Measurements from ENCODE around the gene CNN2. TPM values are rescaled to one million over a fixed set of nuclear protein-coding genes. Genes with fewer than 3 reads are reported as not detected.

Gene CNN2
- total and polyA plus RNA-seq, 2 of the 8 experiments (the other 6 are each of a cell fraction or from before 2014, with no cell fraction given): 189 to 551 TPM

DNA sequence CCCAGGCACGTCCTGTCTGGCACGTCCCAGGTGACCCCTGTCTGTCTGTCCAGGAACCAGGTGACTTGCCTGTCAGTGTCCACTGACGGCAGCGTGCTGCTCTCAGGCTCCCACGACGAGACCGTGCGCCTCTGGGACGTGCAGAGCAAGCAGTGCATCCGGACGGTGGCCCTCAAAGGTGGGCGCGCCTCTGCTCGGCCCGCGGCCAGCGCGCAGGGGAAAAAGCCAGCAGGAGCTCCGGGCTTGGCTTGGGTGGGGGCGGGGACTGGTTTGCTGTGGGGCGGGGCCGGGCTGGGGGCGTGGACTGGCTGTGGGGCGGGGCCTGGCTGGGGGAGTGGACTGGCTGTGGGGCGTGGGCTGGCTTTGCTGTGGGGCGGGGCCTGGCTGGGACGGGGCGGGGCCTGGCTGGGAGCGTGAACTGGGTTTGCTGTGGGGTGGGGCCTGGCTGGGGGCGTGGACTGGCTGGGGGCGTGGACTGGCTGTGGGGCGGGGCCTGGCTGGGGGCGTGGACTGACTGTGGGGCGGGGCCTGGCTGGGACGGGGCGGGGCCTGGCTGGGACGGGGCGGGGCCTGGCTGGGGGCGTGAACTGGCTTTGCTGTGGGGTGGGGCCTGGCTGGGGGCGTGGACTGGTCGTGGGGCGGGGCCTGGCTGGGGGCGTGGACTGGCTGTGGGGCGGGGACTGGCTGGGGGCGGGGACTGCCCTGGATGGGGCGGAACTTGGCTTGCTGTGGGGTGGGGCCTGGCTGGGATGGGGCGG lies 35.1 kb upstream of the CNN2 start:
- Histone ChIP-seq H3K27me3 (replicated peaks in 1 of 4; ENCODE audit: control insufficient read depth in 3 of 4, extremely low read depth in 1 of 4, insufficient read depth in 3 of 4, low read length in 3 of 4) (no peaks in the 10 kb centered on the region), H3K4ac (replicated peaks; ENCODE audit: insufficient read length, low read depth, low read length) (no peak overlapping the region), H3K23ac (ENCODE audit: insufficient read length) (no peak overlapping the region), H3K23me2 (ENCODE audit: low read depth, low read length) (peaks cover 2% of the 10 kb centered on the region; the same call in 1 of the 2 replicates), H4K91ac (replicated peaks; ENCODE audit: insufficient read length, low read length) (no peak overlapping the region), H3K36me3 (ENCODE audit: control insufficient read depth in 2 of 4, insufficient read depth in 4 of 4, low read length in 3 of 4) (peaks cover 4 to 38% (median 18%) of the 10 kb centered on the region in 4 experiments; a peak in 6 of 8 replicates), H3K79me2 (ENCODE audit: control insufficient read depth in 1 of 2, insufficient read depth in 2 of 2, low read length in 2 of 2) (0 out of 4 replicates have a peak, but pooled peaks cover 0 to 2% of the 10 kb centered on the region in 2 experiments), H2BK12ac (ENCODE audit: low read depth, low read length) (no peak overlapping the region), H3K9ac (replicated peaks in 1 of 4; ENCODE audit: extremely low read depth in 1 of 4, low read depth in 3 of 4, low read length in 3 of 4) (no peak overlapping the region), H3K4me3 (ENCODE audit: extremely low read depth in 1 of 4, insufficient read depth in 2 of 4, low read depth in 3 of 4, low read length in 4 of 4) (no peak overlapping the region), H3K9me3 (ENCODE audit: insufficient read depth in 2 of 2, low read depth in 1 of 2, low read length in 1 of 2) (no peaks in the 10 kb centered on the region), H2BK120ac (replicated peaks; ENCODE audit: low read depth, low read length) (no peak overlapping the region), H3K27ac (ENCODE audit: low read depth, low read length) (no peak overlapping the region), H3K18ac (ENCODE audit: extremely low read depth, low read length) (no peak overlapping the region), H3K14ac (ENCODE audit: insufficient read length) (no peak overlapping the region), H4K5ac (ENCODE audit: insufficient read length, low read depth, low read length) (no peak overlapping the region), H2AFZ (ENCODE audit: low read length) (no peak overlapping the region), H3K56ac (replicated peaks; ENCODE audit: insufficient read length, low read depth, low read length) (no peak overlapping the region), H2BK20ac (ENCODE audit: low read length) (no peak overlapping the region), H4K20me1 (replicated peaks in 1 of 2; ENCODE audit: control insufficient read depth in 1 of 2, insufficient read depth in 2 of 2, low read length in 2 of 2) (peaks cover 9 to 23% of the 10 kb centered on the region in 2 experiments), H3K4me1 (replicated peaks in 1 of 4; ENCODE audit: control insufficient read depth in 3 of 4, insufficient read depth in 4 of 4, low read length in 3 of 4) (peaks cover 0 to 6% (median 4%) of the 10 kb centered on the region in 4 experiments; a peak in 3 of 7 replicates), H3K79me1 (ENCODE audit: low read depth, low read length) (no peaks in the 10 kb centered on the region; the same call in 1 of the 2 replicates), H2BK15ac (ENCODE audit: low read length) (no peak overlapping the region), H2BK5ac (ENCODE audit: low read depth, low read length) (no peak overlapping the region), H4K8ac (ENCODE audit: extremely low read depth, insufficient read depth, low read length) (no peak overlapping the region), H3K4me2 (ENCODE audit: insufficient read depth in 1 of 2, low read depth in 2 of 2, low read length in 2 of 2) (no peak overlapping the region), H2AK5ac (ENCODE audit: low read depth, low read length) (no peak overlapping the region; the same call in 1 of the 2 replicates)
- TF ChIP-seq POLR2AphosphoS5 (IDR thresholded peaks at IDR 0.05; ENCODE audit: low read depth, low read length): no peak
- no peak for TF ChIP-seq EP300 (IDR thresholded peaks at IDR 0.05; ENCODE audit: borderline replicate concordance in 1 of 2, low read depth in 2 of 2, low read length in 2 of 2)
- TF ChIP-seq BACH1 (IDR thresholded peaks at IDR 0.05; ENCODE audit: low read length): no peak
- TF ChIP-seq CREB1 (IDR thresholded peaks at IDR 0.05): no peak
- no peak for TF ChIP-seq EZH2 (IDR thresholded peaks at IDR 0.05; ENCODE audit: low read depth, low read length, severe bottlenecking)
- no peak for TF ChIP-seq RXRA (IDR thresholded peaks at IDR 0.05; ENCODE audit: insufficient read depth, low read depth, low read length)
- peak in 1 of 2 experiments; percentile 86 for DNase-seq (ENCODE audit: low read depth in 1 of 2, low spot score in 2 of 2)
- CTCF ChIA-PET (ENCODE audit: partially characterized antibody): interaction anchor here (0.6 to 2.3 kb wide), 5 partner anchors 14 to 316 kb away, joined by 3 to 5 read pairs (median 3); no protein-coding TSS in a partner anchor
- 95% methylated on average over 20 of the region's 47 CpGs; no CpG with 5 or more reads in 1 of the 2 experiments for WGBS, 2 experiments (ENCODE audit: extremely low coverage in 1 of 2, insufficient coverage in 1 of 2, insufficient read length in 1 of 2, insufficient replicate concordance in 2 of 2, low coverage in 1 of 2, low lambda C conversion rate in 2 of 2, missing lambda C conversion rate in 1 of 2)
- no peak for FAIRE-seq
- POLR2A ChIA-PET (ENCODE audit: partially characterized antibody): interaction anchor here (0.9 to 1.5 kb wide), 7 partner anchors 10 to 278 kb away, joined by 3 to 9 read pairs (median 4); partner anchors contain the start of genes CIRBP and CNN2

All from H1 (cell line).